OCI-LY7 (cell line): ENCODE data around the gene NLGN1.

ENCODE experiments used
- EZH2phosphoT487 ChIP-seq: fragments of 200-600 bp; sonication (generic); IDR thresholded peaks from 2 replicates; pipeline ENCODE4 v1.6.1; 2018; ENCODE audit warnings: low read depth, borderline replicate concordance, mild to moderate bottlenecking, mixed run types, antibody characterized with exemption, low read length, moderate library complexity, mixed read lengths
- TF ChIP-seq, protein P1 (sequence below): fragments of 200-600 bp; sonication (generic); conservative IDR thresholded peaks from 2 replicates; pipeline ENCODE4 v1.5.1; 2014; ENCODE audit warnings: mild to moderate bottlenecking, antibody characterized with exemption, low read length, moderate library complexity, mixed read lengths

DNA sequence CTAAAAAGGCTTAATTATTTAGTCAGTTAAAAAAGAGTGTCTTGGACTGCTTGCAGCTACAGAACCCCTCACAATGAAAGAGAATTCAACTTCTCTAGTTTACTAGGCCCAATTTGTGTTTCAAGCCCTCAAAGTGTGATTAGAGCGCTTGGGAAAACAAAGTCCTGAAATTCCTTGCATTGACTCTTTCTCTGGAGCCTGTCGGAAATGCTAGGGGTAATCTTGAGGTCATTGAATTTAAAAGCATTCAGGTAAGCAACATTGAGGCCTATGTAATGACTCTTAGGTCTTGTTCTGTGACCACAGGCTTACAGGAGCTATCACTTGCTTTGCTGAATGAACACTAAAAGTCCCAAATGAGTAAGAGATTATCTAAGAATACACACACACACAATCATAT is 186.0 kb downstream of the NLGN1 start:
- TF ChIP-seq, protein P1, sequence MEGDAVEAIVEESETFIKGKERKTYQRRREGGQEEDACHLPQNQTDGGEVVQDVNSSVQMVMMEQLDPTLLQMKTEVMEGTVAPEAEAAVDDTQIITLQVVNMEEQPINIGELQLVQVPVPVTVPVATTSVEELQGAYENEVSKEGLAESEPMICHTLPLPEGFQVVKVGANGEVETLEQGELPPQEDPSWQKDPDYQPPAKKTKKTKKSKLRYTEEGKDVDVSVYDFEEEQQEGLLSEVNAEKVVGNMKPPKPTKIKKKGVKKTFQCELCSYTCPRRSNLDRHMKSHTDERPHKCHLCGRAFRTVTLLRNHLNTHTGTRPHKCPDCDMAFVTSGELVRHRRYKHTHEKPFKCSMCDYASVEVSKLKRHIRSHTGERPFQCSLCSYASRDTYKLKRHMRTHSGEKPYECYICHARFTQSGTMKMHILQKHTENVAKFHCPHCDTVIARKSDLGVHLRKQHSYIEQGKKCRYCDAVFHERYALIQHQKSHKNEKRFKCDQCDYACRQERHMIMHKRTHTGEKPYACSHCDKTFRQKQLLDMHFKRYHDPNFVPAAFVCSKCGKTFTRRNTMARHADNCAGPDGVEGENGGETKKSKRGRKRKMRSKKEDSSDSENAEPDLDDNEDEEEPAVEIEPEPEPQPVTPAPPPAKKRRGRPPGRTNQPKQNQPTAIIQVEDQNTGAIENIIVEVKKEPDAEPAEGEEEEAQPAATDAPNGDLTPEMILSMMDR: no peak
- no peak for TF ChIP-seq EZH2phosphoT487
